ENCODE data around the gene SEMA4D. TPM values are rescaled to one million over a fixed set of nuclear protein-coding genes. Genes with fewer than 3 reads are reported as not detected.
A peak's percentile ranks its signal among the peaks of the same experiment; 100 is the strongest.

Gene SEMA4D
- total and polyA plus RNA-seq, 2 donors from 2014 or later: 18.9 to 147 TPM

GRCh38 chr9:89441986-89442385 is 55.9 kb downstream of the SEMA4D start:
- TF ChIP-seq CTCF (IDR thresholded peaks at IDR 0.05; ENCODE audit: borderline replicate concordance, extremely low read depth, insufficient read depth): no peak
- H3K36me3 ChIP-seq (ENCODE audit: control insufficient read depth in 2 of 3, insufficient read depth in 3 of 3, low read length in 3 of 3): no peaks in the 10 kb centered on the region
- H3K27ac ChIP-seq (ENCODE audit: low read depth in 2 of 2, low read length in 2 of 2): no peak overlapping the region
- H3K4me3 ChIP-seq (ENCODE audit: low read length in 3 of 3): no peak overlapping the region
- peak overlapping the region in 1 of 3 donors; percentile 46 for H3K9ac ChIP-seq (ENCODE audit: low read length in 3 of 3)
- no peaks in the 10 kb centered on the region for H3K9me3 ChIP-seq (ENCODE audit: control insufficient read depth in 2 of 3, insufficient read depth in 1 of 3, low read length in 3 of 3)
- FAIRE-seq (no peak), DNase-seq (peak in 1 of 5 donors; percentile 70)
- peaks cover 0 to 44% (median 23%) of the 10 kb centered on the region in 3 donors for H3K4me1 ChIP-seq (ENCODE audit: control insufficient read depth in 2 of 3, insufficient read depth in 2 of 3, low read depth in 1 of 3, low read length in 3 of 3)
- intact Hi-C loops (cut with DNase I): no loop called here
- H3K27me3 ChIP-seq (ENCODE audit: control insufficient read depth, insufficient read depth, low read length): no peaks in the 10 kb centered on the region

GRCh38 chr9:89441655-89441970 is 56.3 kb downstream of the SEMA4D start:
- Histone ChIP-seq H3K9me3 (ENCODE audit: control insufficient read depth in 2 of 3, insufficient read depth in 1 of 3, low read length in 3 of 3) (no peaks in the 10 kb centered on the region), H3K4me3 (ENCODE audit: low read length in 3 of 3) (no peak overlapping the region), H3K27ac (ENCODE audit: low read depth in 2 of 2, low read length in 2 of 2) (peak overlapping the region in 1 of 2 donors; percentile 26), H3K27me3 (ENCODE audit: control insufficient read depth, insufficient read depth, low read length) (no peaks in the 10 kb centered on the region), H3K4me1 (ENCODE audit: control insufficient read depth in 2 of 3, insufficient read depth in 2 of 3, low read depth in 1 of 3, low read length in 3 of 3) (peaks cover 0 to 48% (median 25%) of the 10 kb centered on the region in 3 donors), H3K9ac (ENCODE audit: low read length in 3 of 3) (peak overlapping the region in 1 of 3 donors; percentile 46), H3K36me3 (ENCODE audit: control insufficient read depth in 2 of 3, insufficient read depth in 3 of 3, low read length in 3 of 3) (no peaks in the 10 kb centered on the region)
- FAIRE-seq: no peak
- intact Hi-C loops (cut with DNase I): no loop called here
- DNase-seq: peak in 1 of 5 donors; percentile 58
- TF ChIP-seq CTCF (IDR thresholded peaks at IDR 0.05; ENCODE audit: borderline replicate concordance, extremely low read depth, insufficient read depth): no peak

- Histone ChIP-seq H3K27me3 (ENCODE audit: control insufficient read depth, insufficient read depth, low read length) (no peaks in the 10 kb centered on the region), H3K9ac (ENCODE audit: low read length in 3 of 3) (peak overlapping the region in 1 of 3 donors; percentile 46), H3K4me1 (ENCODE audit: control insufficient read depth in 2 of 3, insufficient read depth in 2 of 3, low read depth in 1 of 3, low read length in 3 of 3) (peaks cover 0 to 53% (median 27%) of the 10 kb centered on the region in 3 donors), H3K4me3 (ENCODE audit: low read length in 3 of 3) (no peak overlapping the region), H3K36me3 (ENCODE audit: control insufficient read depth in 2 of 3, insufficient read depth in 3 of 3, low read length in 3 of 3) (no peaks in the 10 kb centered on the region), H3K27ac (ENCODE audit: low read depth in 2 of 2, low read length in 2 of 2) (peak overlapping the region; percentile 26 to 61), H3K9me3 (ENCODE audit: control insufficient read depth in 2 of 3, insufficient read depth in 1 of 3, low read length in 3 of 3) (no peaks in the 10 kb centered on the region)
- TF ChIP-seq CTCF (IDR thresholded peaks at IDR 0.05; ENCODE audit: borderline replicate concordance, extremely low read depth, insufficient read depth): no peak
- FAIRE-seq (no peak), DNase-seq (peak in 1 of 5 donors; percentile 52)
- intact Hi-C loops (cut with DNase I): no loop called here
Measured at GRCh38 chr9:89440951-89441654, 56.8 kb downstream of the SEMA4D start.

All from kidney (tissue), 14 donors.